ENCODE data around the gene MS4A13. TPM values are rescaled to one million over a fixed set of nuclear protein-coding genes. Genes with fewer than 3 reads are reported as not detected.

The MS4A13 gene, protein sequence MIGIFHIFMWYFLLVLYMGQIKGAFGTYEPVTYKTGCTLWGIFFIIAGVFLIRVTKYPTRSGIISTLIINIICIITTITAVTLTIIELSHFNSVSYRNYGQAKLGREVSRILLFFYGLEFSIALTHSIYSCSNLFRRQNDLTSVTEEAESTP
- total RNA-seq (2021), result not detected in 2 replicates
- long read RNA-seq, result 0 reads

DNA sequence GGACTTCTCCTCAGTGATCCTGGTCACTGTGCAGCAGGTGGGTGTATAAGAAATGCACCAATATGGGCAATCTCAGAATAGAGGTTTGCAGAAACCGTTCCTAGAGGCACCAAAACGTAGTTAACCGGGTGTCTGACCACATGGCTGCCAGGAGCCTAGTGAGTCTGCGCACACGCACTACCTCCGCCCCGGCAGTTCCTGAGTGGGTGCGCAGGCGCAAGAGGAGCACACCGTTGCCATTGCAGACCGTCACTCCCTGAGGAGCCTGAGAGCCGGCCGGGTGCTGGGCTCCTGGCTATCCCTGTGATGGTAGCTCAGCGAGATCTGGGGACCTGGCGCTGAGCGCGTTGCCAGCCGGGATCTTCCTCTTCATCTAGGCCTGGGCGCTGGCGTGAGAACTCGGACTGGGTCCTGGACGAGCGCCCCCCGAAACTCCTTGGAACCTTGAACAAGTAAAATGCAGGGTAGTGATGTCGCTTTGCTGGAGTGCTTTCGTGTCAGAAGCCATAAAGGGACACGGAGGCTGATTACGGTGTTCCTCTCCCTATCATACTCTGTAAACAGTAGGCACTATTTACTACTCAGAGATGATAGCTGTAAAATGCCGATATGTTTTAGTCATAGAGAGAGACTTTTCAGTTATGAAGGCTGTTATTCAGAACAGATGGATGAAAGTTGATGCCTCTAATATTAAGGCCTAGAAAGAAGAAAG, at the start of gene MS4A13:
Gene MS4A13 (plus strand): TSS at position 249 of the 712 bp plus-strand sequence. CDS start 2,692 bp downstream, outside the sequence.
- no peak for DNase-seq
- TF ChIP-seq, protein P1, sequence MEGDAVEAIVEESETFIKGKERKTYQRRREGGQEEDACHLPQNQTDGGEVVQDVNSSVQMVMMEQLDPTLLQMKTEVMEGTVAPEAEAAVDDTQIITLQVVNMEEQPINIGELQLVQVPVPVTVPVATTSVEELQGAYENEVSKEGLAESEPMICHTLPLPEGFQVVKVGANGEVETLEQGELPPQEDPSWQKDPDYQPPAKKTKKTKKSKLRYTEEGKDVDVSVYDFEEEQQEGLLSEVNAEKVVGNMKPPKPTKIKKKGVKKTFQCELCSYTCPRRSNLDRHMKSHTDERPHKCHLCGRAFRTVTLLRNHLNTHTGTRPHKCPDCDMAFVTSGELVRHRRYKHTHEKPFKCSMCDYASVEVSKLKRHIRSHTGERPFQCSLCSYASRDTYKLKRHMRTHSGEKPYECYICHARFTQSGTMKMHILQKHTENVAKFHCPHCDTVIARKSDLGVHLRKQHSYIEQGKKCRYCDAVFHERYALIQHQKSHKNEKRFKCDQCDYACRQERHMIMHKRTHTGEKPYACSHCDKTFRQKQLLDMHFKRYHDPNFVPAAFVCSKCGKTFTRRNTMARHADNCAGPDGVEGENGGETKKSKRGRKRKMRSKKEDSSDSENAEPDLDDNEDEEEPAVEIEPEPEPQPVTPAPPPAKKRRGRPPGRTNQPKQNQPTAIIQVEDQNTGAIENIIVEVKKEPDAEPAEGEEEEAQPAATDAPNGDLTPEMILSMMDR (conservative IDR thresholded peaks at IDR 0.05), result no peak
- Histone ChIP-seq H3T11ph (ENCODE audit: low read length) (no peak within 1 kb of the TSS), H3K14ac (ENCODE audit: insufficient read depth, low read length) (no peak within 1 kb of the TSS), H3K4me2 (ENCODE audit: insufficient read depth, insufficient read length, low read length) (no peak within 1 kb of the TSS), H2BK5ac (ENCODE audit: insufficient read length, low read length) (no peak within 1 kb of the TSS), H3K9ac (ENCODE audit: extremely low read depth, insufficient read length, low read length) (no peak within 1 kb of the TSS), H2BK12ac (ENCODE audit: insufficient read length, low read depth, low read length) (no peak within 1 kb of the TSS), H3K4me1 (ENCODE audit: insufficient read depth, low read length) (no peaks in the 10 kb centered on the region), H4K5ac (ENCODE audit: insufficient read length, low read depth, low read length) (no peak within 1 kb of the TSS), H2BK15ac (ENCODE audit: low read depth, low read length) (no peak within 1 kb of the TSS), H2AK5ac (ENCODE audit: insufficient read length, low read length) (no peak within 1 kb of the TSS), H3K23me2 (ENCODE audit: insufficient read length, low read depth, low read length, poor library complexity, severe bottlenecking) (no peaks in the 10 kb centered on the region), H3K23ac (ENCODE audit: insufficient read length, low read depth, low read length) (no peak within 1 kb of the TSS), H3K9me3 (ENCODE audit: control insufficient read depth, low read depth, low read length) (no peaks in the 10 kb centered on the region), H3K79me1 (ENCODE audit: insufficient read depth, low read depth, low read length, poor library complexity, severe bottlenecking) (no peaks in the 10 kb centered on the region), H3K56ac (ENCODE audit: insufficient read length, low read depth, low read length) (no peak within 1 kb of the TSS), H2BK120ac (ENCODE audit: low read depth, low read length, poor library complexity, severe bottlenecking) (no peak within 1 kb of the TSS), H3K79me2 (ENCODE audit: insufficient read depth, low read length) (no peaks in the 10 kb centered on the region), H4K8ac (replicated peaks; ENCODE audit: insufficient read length, low read depth, low read length) (no peak within 1 kb of the TSS), H4K91ac (ENCODE audit: insufficient read length, low read depth, low read length) (no peak within 1 kb of the TSS), H3K4ac (ENCODE audit: low read depth, low read length) (no peak within 1 kb of the TSS), H3K27ac (ENCODE audit: insufficient read length, low read depth, low read length) (no peak within 1 kb of the TSS), H3K18ac (ENCODE audit: insufficient read length, low read depth, low read length) (no peak within 1 kb of the TSS), H2BK20ac (ENCODE audit: low read depth, low read length, poor library complexity, severe bottlenecking) (no peak within 1 kb of the TSS), H4K20me1 (ENCODE audit: control insufficient read depth, insufficient read depth, insufficient read length) (no peaks in the 10 kb centered on the region), H2AFZ (ENCODE audit: low read length) (no peak within 1 kb of the TSS), H3K27me3 (ENCODE audit: insufficient read depth, low read length) (no peaks in the 10 kb centered on the region)
- Mint-ChIP-seq H3K27ac (no peak within 1 kb of the TSS; a peak in 2 of 7 replicates), H3K27me3 (ENCODE audit: low read depth) (no peaks in the 10 kb centered on the region; the same call in 1 of the 2 replicates), H3K4me3 (no peak within 1 kb of the TSS), H3K36me3 (ENCODE audit: insufficient read depth in 1 of 3, low read depth in 3 of 3) (peaks cover 3 to 15% (median 9%) of the 10 kb centered on the region in 3 experiments; a peak in 5 of 7 replicates), H3K4me1 (peaks cover 0 to 5% of the 10 kb centered on the region in 2 experiments; a peak in 2 of 4 replicates), H3K9me3 (peaks cover 15 to 21% of the 10 kb centered on the region in 2 experiments)
- no CpG with 5 or more reads among the region's 29 CpGs for WGBS (ENCODE audit: extremely low coverage, insufficient read length, low lambda C conversion rate)
